C4-2B (cell line): ENCODE data around the gene LRRFIP1.

Experiments
- H3K27ac ChIP-seq: fragments of 450-650 bp; 2 replicates; pipeline ENCODE4 v1.5.1; 2017
- CTCF ChIP-seq: fragments of 450-650 bp; conservative IDR thresholded peaks from 2 replicates; pipeline ENCODE4 v1.5.1; 2017; ENCODE audit warnings: mild to moderate bottlenecking
- ZFX ChIP-seq: fragments of 450-650 bp; IDR thresholded peaks from 2 replicates; pipeline ENCODE4 v1.6.1; 2017

Gene LRRFIP1

GRCh38 chr2:237732070-237732469, 104.7 kb downstream of the LRRFIP1 start:
- TF ChIP-seq ZFX (no peak), CTCF (no peak)
- H3K27ac ChIP-seq, result peak overlapping the region; percentile 96

GRCh38 chr2:237732790-237733381, 105.5 kb downstream of the LRRFIP1 start:
- TF ChIP-seq ZFX, result no peak
- no peak for TF ChIP-seq CTCF
- H3K27ac ChIP-seq, result peak overlapping the region; percentile 96

GRCh38 chr2:237733677-237734300, 106.4 kb downstream of the LRRFIP1 start:
- no peak for TF ChIP-seq ZFX
- no peak for TF ChIP-seq CTCF
- H3K27ac ChIP-seq, result peak overlapping the region; percentile 96

- no peak for TF ChIP-seq CTCF
- TF ChIP-seq ZFX, result no peak
- peak overlapping the region; percentile 96 for H3K27ac ChIP-seq
Observed at GRCh38 chr2:237734905-237735623, 107.7 kb downstream of the LRRFIP1 start.

GRCh38 chr2:237735798-237736197, 108.4 kb downstream of the LRRFIP1 start:
- TF ChIP-seq ZFX (no peak), CTCF (peak; percentile 37; the same call in 1 of the 2 replicates)
- peak overlapping the region; percentile 96 for H3K27ac ChIP-seq

- TF ChIP-seq ZFX (no peak), CTCF (no peak)
- H3K27ac ChIP-seq, result peak overlapping the region; percentile 18
Observed at GRCh38 chr2:237736783-237737182, 109.4 kb downstream of the LRRFIP1 start.
